8988T (cell line): ENCODE data around the gene NONO.
"Not testable (repeated sequence)": the region's sequence is repeated elsewhere in the genome, so short reads cannot be mapped to it uniquely, and the experiment has no call there.

ENCODE experiments used
- DNase-seq: peaks from one replicate; pipeline ENCODE4 v3.0.0; 2011

The NONO gene

GRCh38 chrX:71291381-71291780 is 7.9 kb downstream of the NONO start:
- DNase-seq, result no peak

GRCh38 chrX:71292669-71293365 is 9.4 kb downstream of the NONO start:
- DNase-seq, result no peak

- DNase-seq, result no peak
Observed at GRCh38 chrX:71296806-71297205, 13.4 kb downstream of the NONO start.

GRCh38 chrX:71298119-71298518 is 14.7 kb downstream of the NONO start:
- no peak for DNase-seq

GRCh38 chrX:71300064-71300463 is 16.6 kb downstream of the NONO start:
- DNase-seq, result not testable (repeated sequence)

GRCh38 chrX:71300495-71300894 is 17.1 kb downstream of the NONO start:
- not testable (repeated sequence) for DNase-seq

GRCh38 chrX:71301195-71301924 is 17.9 kb downstream of the NONO start, which contains the start of gene ITGB1BP2:
Gene ITGB1BP2, plus strand, starts transcription at chrX:71301750. Its CDS starts 57 bp downstream, at chrX:71301807.
- DNase-seq, result no peak

- no peak for DNase-seq
Observed at GRCh38 chrX:71302461-71303213, 19.2 kb downstream of the NONO start.

GRCh38 chrX:71304561-71304960 is 21.1 kb downstream of the NONO start:
- no peak for DNase-seq

GRCh38 chrX:71315917-71316316 is 32.5 kb downstream of the NONO start:
- no peak for DNase-seq

- DNase-seq, result not testable (repeated sequence)
Observed at GRCh38 chrX:71316959-71317358, 33.5 kb downstream of the NONO start.

- DNase-seq, result no peak
Observed at GRCh38 chrX:71320126-71320525, 36.7 kb downstream of the NONO start.

GRCh38 chrX:71321731-71322130 is 38.3 kb downstream of the NONO start:
- DNase-seq, result no peak

GRCh38 chrX:71324452-71324851 is 41.0 kb downstream of the NONO start:
- not testable (repeated sequence) for DNase-seq

GRCh38 chrX:71326394-71326793 is 43.0 kb downstream of the NONO start:
- no peak for DNase-seq

- not testable (repeated sequence) for DNase-seq
Observed at GRCh38 chrX:71349151-71349665, 65.8 kb downstream of the NONO start.

- DNase-seq, result not testable (repeated sequence)
Observed at GRCh38 chrX:71349867-71350266, 66.4 kb downstream of the NONO start.
